Psoas muscle (tissue), 8 donors: Measurements from ENCODE around the gene GRIP1. TPM values are rescaled to one million over a fixed set of nuclear protein-coding genes. Genes with fewer than 3 reads are reported as not detected.

Experiments used
- ATAC-seq, 4 donors: fragments of 200-7000 bp; cut with Tn5 transposase; one replicate each; pipeline ENCODE4 v1.9.1; 2020; ENCODE audit warnings: moderate library complexity in 3 of 4, mild to moderate bottlenecking in 2 of 4
- DNase-seq, 2 donors: peaks; one replicate each; pipeline ENCODE4 v3.0.0-alpha.2; 2020
- H3K27ac ChIP-seq: fragments of 200-600 bp; one replicate; pipeline ENCODE4 v1.8.0; 2022
- H3K27me3 ChIP-seq, 3 donors: fragments of 200-600 bp in 1 of 3; one replicate each; pipeline versions ENCODE4 v1.6.1 to v1.8.0; 2013 to 2022; ENCODE audit warnings: low read length in 2 of 3, mild to moderate bottlenecking in 2 of 3, moderate library complexity in 1 of 3; ENCODE audit not compliant: insufficient read depth in 3 of 3
- H3K36me3 ChIP-seq, 2 donors: fragments of 200-600 bp in 1 of 2; one replicate each; pipeline versions ENCODE4 v1.6.1 to v1.8.0; 2013 to 2022; ENCODE audit warnings: low read depth in 1 of 2, mild to moderate bottlenecking in 1 of 2, moderate library complexity in 1 of 2; ENCODE audit not compliant: insufficient read depth in 1 of 2
- H3K4me1 ChIP-seq: fragments of 200-600 bp; one replicate; pipeline ENCODE4 v1.8.0; 2022
- H3K4me3 ChIP-seq: fragments of 200-600 bp; one replicate; pipeline ENCODE4 v1.8.0; 2022; ENCODE audit warnings: mild to moderate bottlenecking
- H3K9me3 ChIP-seq: fragments of 200-600 bp; one replicate; pipeline ENCODE4 v1.8.0; 2022
- CTCF ChIP-seq: fragments of 200-600 bp; IDR thresholded peaks from one replicate; pipeline ENCODE4 v1.8.0; 2022; ENCODE audit warnings: antibody characterized with exemption
- WGBS, 3 donors: extraction: QIAGEN DNeasy Blood & Tissue Kit; methylation state at CpG; one replicate each; pipeline versions ENCODE4 v1.1.6 to v1.1.7; 2013; 5-methylcytosine and 5-hydroxymethylcytosine counted together
- intact Hi-C, 2 donors: fragments of 100-400 bp; cut with DNase I; formaldehyde crosslinking; loops; one replicate each; pipeline versions ENCODE4 v1.11.0 to v1.14.2; 2022
- polyA plus RNA-seq, 3 donors: library from polyadenylated mRNA; stranded (reverse); fragments of 200-250 nt; gene quantifications; one replicate each; pipeline ENCODE4 v1.2.3, GENCODE V29; 2013
- total RNA-seq, 4 donors: library from RNA; stranded (reverse); fragmentation: NEBNext Ultra II Directional in 2 of 4; extraction: Animal tissue kit (Norgen Biotek cat#: 25700) in 2 of 4; gene quantifications; one replicate each; pipeline versions ENCODE4 v1.2.1 to v1.2.4, GENCODE V29; 2021 to 2023
- donor health status: healthy with polysubstance abuse.
- donor health status: DM: no; HTN: no; CAD: no; lungs with moderate emphysema.
- donor health status: Bipolar disorder and iron deficiency.
- donor health status: healthy.
- donor health status: DM: yes; HTN: yes; CAD: no.
- donor health status: DM: no; HTN: no; CAD: no.
- donor health status: DM: no; HTN: no; CAD: no.
- donor health status: DM: yes; HTN: yes; CAD: no.

The GRIP1 gene
- total and polyA plus RNA-seq, 7 donors = 0.05 to 4.1 (median 1.6) TPM

- H3K4me3 ChIP-seq = no peak overlapping the region
- DNase-seq (no peak), ATAC-seq (no peak)
- H3K4me1 ChIP-seq = no peaks in the 10 kb centered on the region
- no peak for TF ChIP-seq CTCF
- H3K9me3 ChIP-seq = no peaks in the 10 kb centered on the region
- intact Hi-C loops = loop anchor here in 1 of 2 donors (10.0 kb wide), 1 partner anchor 261 kb away; no protein-coding TSS in a partner anchor
- no peak overlapping the region for H3K27ac ChIP-seq
- H3K27me3 ChIP-seq = no peaks in the 10 kb centered on the region
- no peaks in the 10 kb centered on the region for H3K36me3 ChIP-seq
Observed at GRCh38 chr12:66405395-66405794, 273.5 kb downstream of the GRIP1 start.

GRCh38 chr12:66403746-66404145, 275.1 kb downstream of the GRIP1 start:
- TF ChIP-seq CTCF = no peak
- intact Hi-C loops = loop anchor here in 1 of 2 donors (10.0 kb wide), 1 partner anchor 259 kb away; no protein-coding TSS in a partner anchor
- Histone ChIP-seq H3K4me1 (no peaks in the 10 kb centered on the region), H3K27me3 (no peaks in the 10 kb centered on the region), H3K4me3 (no peak overlapping the region), H3K27ac (no peak overlapping the region), H3K36me3 (no peaks in the 10 kb centered on the region), H3K9me3 (no peaks in the 10 kb centered on the region)
- ATAC-seq = no peak
- DNase-seq = no peak

DNA sequence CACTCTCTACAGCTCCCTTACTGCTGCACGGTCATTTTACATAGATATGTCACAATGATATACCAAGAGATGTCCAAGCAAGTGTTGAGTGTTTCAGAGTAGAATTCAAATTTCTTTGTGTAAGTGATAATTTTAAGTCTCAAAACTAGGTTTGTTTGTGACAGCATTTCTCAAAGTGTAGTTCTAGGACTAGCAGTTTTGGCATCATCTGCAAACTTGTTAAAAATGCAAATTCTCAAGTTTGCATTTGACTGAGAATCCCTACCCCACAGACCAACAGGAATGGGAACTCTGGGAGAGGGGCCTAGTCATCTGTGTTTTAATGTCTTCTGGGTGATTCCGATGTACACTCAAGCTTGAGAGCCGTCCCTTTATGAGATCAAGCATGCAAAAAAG, 279.0 kb downstream of the GRIP1 start:
- H3K27me3 ChIP-seq = no peaks in the 10 kb centered on the region
- ATAC-seq = no peak
- WGBS, 3 donors = 70 to 78% (median 70%) methylated on average over 3 of the region's 3 CpGs

DNA sequence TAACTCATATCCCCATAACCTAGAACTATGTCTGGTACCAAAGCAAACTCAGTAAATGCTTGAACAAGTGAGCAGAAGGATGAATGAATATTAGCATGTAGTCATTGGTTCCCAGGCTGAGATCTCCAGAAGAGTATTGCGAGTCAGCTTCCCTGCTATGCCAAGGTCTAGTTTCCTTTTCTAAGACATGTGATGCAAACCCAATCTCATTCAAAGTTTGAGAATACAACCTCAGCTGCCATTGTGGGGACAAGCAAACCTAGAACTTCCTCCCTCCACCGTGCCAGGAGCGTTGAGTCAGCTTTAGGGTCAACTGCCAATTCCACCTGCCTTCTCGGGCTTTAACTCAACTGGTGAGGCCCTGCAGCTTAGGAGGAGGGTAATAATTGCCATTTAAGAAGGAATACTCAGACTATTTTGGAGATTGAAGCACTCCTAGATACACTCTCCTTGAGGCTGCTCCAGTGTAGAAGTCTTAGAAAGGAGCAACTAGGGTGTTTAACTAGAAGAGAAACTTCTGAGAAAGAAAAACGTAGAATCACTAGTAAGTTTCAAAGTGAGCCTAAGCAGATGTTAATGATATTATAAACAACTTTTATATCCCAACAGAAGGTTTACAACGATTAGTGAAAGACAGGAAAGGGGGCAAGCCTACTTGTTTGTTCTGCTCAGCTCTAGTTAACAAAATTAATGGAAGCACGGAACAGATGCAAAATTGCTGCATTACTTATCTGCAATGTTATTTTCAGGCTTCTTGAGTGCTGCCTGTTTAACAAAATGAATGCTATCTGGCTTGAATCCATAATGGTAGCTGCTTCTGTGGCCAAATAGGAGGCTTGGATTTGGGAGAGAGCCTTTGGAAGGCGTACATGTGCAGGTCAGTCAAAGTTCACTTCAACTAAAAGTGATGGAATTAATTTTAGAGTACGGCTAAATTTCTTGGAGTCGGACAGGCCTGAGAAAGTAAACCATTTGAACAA, 279.7 kb downstream of the GRIP1 start:
- H3K9me3 ChIP-seq = no peaks in the 10 kb centered on the region
- H3K4me1 ChIP-seq = no peaks in the 10 kb centered on the region
- 33 to 43% (median 36%) methylated on average over 10 of the region's 10 CpGs for WGBS, 3 donors
- no peak for TF ChIP-seq CTCF
- H3K36me3 ChIP-seq = no peaks in the 10 kb centered on the region
- no peak overlapping the region for H3K4me3 ChIP-seq
- H3K27ac ChIP-seq = no peak overlapping the region
- intact Hi-C loops = no loop called here
- DNase-seq = peak in 1 of 2 donors; percentile 44
- peak in 2 of 4 donors; percentile 23 to 63 for ATAC-seq
- H3K27me3 ChIP-seq = no peaks in the 10 kb centered on the region

More for the DNA sequence above, 279.0 kb downstream of the GRIP1 start:
- Histone ChIP-seq H3K9me3 (no peaks in the 10 kb centered on the region), H3K36me3 (no peaks in the 10 kb centered on the region), H3K4me3 (no peak overlapping the region), H3K27ac (no peak overlapping the region), H3K4me1 (no peaks in the 10 kb centered on the region)
- DNase-seq = no peak
- TF ChIP-seq CTCF = no peak
- intact Hi-C loops = loop anchor here in 1 of 2 donors (10.0 kb wide), 1 partner anchor 255 kb away; no protein-coding TSS in a partner anchor
